ENCODE measurements around the gene NCOA7. TPM values are rescaled to one million over a fixed set of nuclear protein-coding genes. Genes with fewer than 3 reads are reported as not detected.

Gene NCOA7
- total RNA-seq, 4 donors from 2014 or later = 9.0 to 36.2 (median 21.8) TPM

DNA sequence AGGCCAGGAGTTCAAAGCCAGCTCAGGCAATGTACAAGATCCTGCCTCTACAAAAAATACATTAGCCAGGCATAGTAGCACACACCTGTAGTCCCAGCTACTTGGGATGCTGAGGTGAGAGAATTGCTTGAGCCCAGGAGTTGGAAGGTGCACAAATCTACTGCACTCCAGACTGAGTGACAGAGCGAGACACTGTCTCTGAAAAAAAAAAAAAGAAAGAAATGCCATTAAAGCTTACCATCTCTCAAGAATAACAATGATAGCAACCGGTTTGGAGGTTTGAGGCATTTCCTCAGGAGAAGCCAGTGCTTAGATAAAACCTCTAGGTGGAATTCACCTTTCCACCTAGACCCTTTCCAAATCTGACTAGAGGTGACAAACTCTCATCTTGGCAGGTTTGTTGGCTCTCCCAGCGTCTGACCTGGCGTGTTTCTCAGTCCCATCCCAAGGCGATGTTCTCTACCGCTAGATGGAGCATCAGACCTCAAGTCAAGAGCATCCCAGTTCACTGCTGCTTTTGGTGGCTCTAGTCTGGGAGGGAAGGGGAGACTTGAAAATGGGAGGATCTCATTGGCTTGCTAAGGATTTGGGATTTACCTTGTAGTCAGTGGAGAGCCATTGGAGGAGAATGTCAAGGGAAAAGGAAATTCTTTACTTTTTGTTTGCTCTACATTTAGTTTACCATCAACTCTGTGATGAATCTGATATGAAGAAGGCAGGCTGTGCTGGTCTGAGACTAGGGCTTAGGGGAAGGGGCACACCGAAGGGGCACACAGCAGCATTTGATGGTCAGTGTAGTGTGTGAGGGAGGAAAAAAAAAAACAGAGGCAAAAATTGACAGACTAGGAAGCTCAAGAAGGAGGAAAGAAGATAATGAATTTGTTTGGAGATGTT is 67.9 kb downstream of the NCOA7 start:
- intact Hi-C loops (cut with DNase I) = loop anchor here (10.0 kb wide), 1 partner anchor 96 kb away; the partner anchor contains the start of gene HINT3
- peak; percentile 61 to 62 for DNase-seq
- 33 to 34% methylated on average over 7 of the region's 7 CpGs for WGBS, 2 donors
- Histone ChIP-seq H3K4me1 (peaks cover 0 to 7% of the 10 kb centered on the region in 2 donors), H3K27ac (no peak overlapping the region), H3K9me3 (no peaks in the 10 kb centered on the region), H3K4me3 (replicated peaks in 1 of 3) (no peak overlapping the region), H3K27me3 (no peaks in the 10 kb centered on the region), H3K36me3 (no peaks in the 10 kb centered on the region)
- TF ChIP-seq, protein P1, sequence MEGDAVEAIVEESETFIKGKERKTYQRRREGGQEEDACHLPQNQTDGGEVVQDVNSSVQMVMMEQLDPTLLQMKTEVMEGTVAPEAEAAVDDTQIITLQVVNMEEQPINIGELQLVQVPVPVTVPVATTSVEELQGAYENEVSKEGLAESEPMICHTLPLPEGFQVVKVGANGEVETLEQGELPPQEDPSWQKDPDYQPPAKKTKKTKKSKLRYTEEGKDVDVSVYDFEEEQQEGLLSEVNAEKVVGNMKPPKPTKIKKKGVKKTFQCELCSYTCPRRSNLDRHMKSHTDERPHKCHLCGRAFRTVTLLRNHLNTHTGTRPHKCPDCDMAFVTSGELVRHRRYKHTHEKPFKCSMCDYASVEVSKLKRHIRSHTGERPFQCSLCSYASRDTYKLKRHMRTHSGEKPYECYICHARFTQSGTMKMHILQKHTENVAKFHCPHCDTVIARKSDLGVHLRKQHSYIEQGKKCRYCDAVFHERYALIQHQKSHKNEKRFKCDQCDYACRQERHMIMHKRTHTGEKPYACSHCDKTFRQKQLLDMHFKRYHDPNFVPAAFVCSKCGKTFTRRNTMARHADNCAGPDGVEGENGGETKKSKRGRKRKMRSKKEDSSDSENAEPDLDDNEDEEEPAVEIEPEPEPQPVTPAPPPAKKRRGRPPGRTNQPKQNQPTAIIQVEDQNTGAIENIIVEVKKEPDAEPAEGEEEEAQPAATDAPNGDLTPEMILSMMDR (IDR thresholded peaks at IDR 0.05) = peak in 4 of 6 experiments; percentile 59 to 79 (median 73)
- TF ChIP-seq POLR2A (IDR thresholded peaks at IDR 0.05) = no peak

DNA sequence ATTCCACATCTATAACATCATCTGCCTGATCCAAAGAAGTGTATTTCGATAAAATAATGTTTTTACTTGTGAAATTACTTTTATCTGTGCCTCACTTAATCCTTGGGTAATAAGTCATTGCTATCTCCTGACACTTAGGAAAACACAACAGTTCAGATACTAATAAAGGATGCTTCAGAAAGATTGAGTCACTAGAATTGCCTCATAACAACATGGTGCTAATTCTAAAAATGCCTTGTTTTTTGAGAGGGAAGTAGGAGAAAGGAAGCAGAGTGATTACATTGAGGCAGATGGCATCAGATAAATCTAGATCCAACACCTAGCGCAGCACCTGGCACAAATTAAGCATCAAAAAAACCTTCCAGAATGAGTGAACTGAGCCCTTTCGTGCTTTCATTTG is 69.0 kb downstream of the NCOA7 start:
- H3K27me3 ChIP-seq = no peaks in the 10 kb centered on the region
- H3K36me3 ChIP-seq = no peaks in the 10 kb centered on the region
- peaks cover 0 to 7% of the 10 kb centered on the region in 2 donors for H3K4me1 ChIP-seq
- WGBS, 2 donors = 83 to 86% methylated on average over 3 of the region's 3 CpGs
- no peaks in the 10 kb centered on the region for H3K9me3 ChIP-seq
- no peak for DNase-seq
- intact Hi-C loops (cut with DNase I) = loop anchor here (10.0 kb wide), 1 partner anchor 95 kb away; the partner anchor contains the start of gene HINT3
- H3K4me3 ChIP-seq (replicated peaks in 1 of 3) = no peak overlapping the region
- TF ChIP-seq, protein P1 (IDR thresholded peaks at IDR 0.05) = no peak
- TF ChIP-seq POLR2A (IDR thresholded peaks at IDR 0.05) = no peak
- no peak overlapping the region for H3K27ac ChIP-seq

DNA sequence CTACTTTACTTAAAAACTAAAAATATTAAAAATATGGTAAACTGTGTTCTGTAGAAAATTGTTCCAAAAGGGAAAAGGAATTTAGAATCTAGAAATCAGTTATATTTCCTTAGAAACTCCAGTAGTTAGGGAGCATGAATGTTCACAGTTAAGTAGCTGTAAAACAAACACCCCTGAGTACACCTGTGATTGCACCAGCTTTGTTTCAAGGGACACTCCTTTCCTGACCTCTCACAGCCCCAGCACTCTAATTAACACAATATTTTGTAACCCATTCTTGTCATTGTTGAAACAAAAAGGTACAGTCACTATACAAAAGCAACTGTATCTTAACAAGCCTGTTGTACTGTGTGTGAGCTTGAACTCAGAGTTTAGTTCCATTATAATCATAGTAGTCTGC is 72.3 kb downstream of the NCOA7 start:
- no peaks in the 10 kb centered on the region for H3K9me3 ChIP-seq
- H3K27me3 ChIP-seq = no peaks in the 10 kb centered on the region
- peak in 1 of 2 donors; percentile 9 for DNase-seq
- no peak for TF ChIP-seq POLR2A (IDR thresholded peaks at IDR 0.05)
- TF ChIP-seq, protein P1 (IDR thresholded peaks at IDR 0.05) = no peak
- no peak overlapping the region for H3K4me3 ChIP-seq (replicated peaks in 1 of 3)
- peaks cover 0 to 7% of the 10 kb centered on the region in 2 donors for H3K4me1 ChIP-seq
- H3K36me3 ChIP-seq = no peaks in the 10 kb centered on the region
- intact Hi-C loops (cut with DNase I) = no loop called here
- H3K27ac ChIP-seq = peak overlapping the region in 1 of 3 donors; percentile 27

DNA sequence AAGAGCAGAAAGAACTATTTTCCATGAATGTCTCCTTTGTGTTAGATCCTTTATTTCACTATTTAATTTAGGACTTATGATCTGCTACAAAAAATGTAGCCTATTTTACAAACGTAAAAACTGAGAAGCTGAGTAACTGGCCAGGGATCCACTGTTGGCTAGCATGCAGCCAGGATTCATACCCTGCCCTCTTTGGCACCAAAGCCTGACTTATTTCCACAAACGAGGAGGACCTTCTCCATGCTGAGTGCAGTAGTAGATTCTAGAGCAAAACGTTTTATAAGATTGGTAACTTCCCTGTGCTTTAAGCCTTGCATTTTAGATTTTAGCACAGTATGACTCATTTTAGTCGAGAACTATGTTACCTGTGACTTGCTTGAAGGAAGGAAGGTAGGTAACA is 74.3 kb downstream of the NCOA7 start:
- WGBS, 2 donors = 66 to 72% methylated on average over 4 of the region's 4 CpGs
- H3K27me3 ChIP-seq = no peaks in the 10 kb centered on the region
- TF ChIP-seq, protein P1 (IDR thresholded peaks at IDR 0.05) = no peak
- TF ChIP-seq POLR2A (IDR thresholded peaks at IDR 0.05) = no peak

GRCh38 chr6:125866433-125866832 is 75.7 kb downstream of the NCOA7 start:
- intact Hi-C loops (cut with DNase I) = no loop called here
- peaks cover 0 to 7% of the 10 kb centered on the region in 2 donors for H3K4me1 ChIP-seq
- no peak for DNase-seq
- TF ChIP-seq, protein P1 (IDR thresholded peaks at IDR 0.05) = no peak
- TF ChIP-seq POLR2A (IDR thresholded peaks at IDR 0.05) = no peak
- H3K4me3 ChIP-seq (replicated peaks in 1 of 3) = no peak overlapping the region
- H3K27me3 ChIP-seq = no peaks in the 10 kb centered on the region
- no peak overlapping the region for H3K27ac ChIP-seq
- H3K9me3 ChIP-seq = no peaks in the 10 kb centered on the region
- no peaks in the 10 kb centered on the region for H3K36me3 ChIP-seq

More for the DNA sequence above, 74.3 kb downstream of the NCOA7 start:
- intact Hi-C loops (cut with DNase I) = no loop called here
- no peak overlapping the region for H3K4me3 ChIP-seq (replicated peaks in 1 of 3)
- no peaks in the 10 kb centered on the region for H3K36me3 ChIP-seq
- peaks cover 0 to 7% of the 10 kb centered on the region in 2 donors for H3K4me1 ChIP-seq
- H3K9me3 ChIP-seq = no peaks in the 10 kb centered on the region
- no peak overlapping the region for H3K27ac ChIP-seq
- DNase-seq = no peak

Data from thyroid gland (tissue), 4 donors.